LHCN-M2 (cell line): ENCODE data around the gene WWC1. TPM values are rescaled to one million over a fixed set of nuclear protein-coding genes. Genes with fewer than 3 reads are reported as not detected.
A peak's percentile ranks its signal among the peaks of the same experiment; 100 is the strongest.

Experiments used
- DNase-seq: peaks from one replicate; pipeline ENCODE4 v3.0.0-alpha.2; 2012; ENCODE audit warnings: low read depth
- total RNA-seq: library from RNA; depleted of rRNA; stranded (reverse); fragments of >200 nt; gene quantifications from 2 replicates; pipeline ENCODE4 v1.2.3, GENCODE V29; 2014; rRNA removed

WWC1 gene
- total RNA-seq, 1 experiment from 2014 or later: 0.29 TPM

GRCh38 chr5:168479166-168479565 lies 187.7 kb downstream of the WWC1 start:
- DNase-seq: no peak

GRCh38 chr5:168480601-168481000 lies 189.2 kb downstream of the WWC1 start:
- DNase-seq: no peak

- no peak for DNase-seq
These were observed 189.9 kb downstream of the WWC1 start for GRCh38 chr5:168481330-168481788.

GRCh38 chr5:168482361-168482760 lies 190.9 kb downstream of the WWC1 start:
- no peak for DNase-seq

- DNase-seq: peak; percentile 88
These were observed 194.9 kb downstream of the WWC1 start, which contains the start of gene RARS1 for GRCh38 chr5:168486136-168486879. Gene RARS1 (plus strand): TSS chr5:168486471. CDS start chr5:168486499, 28 bp downstream.

- DNase-seq: no peak
These were observed 197.6 kb downstream of the WWC1 start for GRCh38 chr5:168489059-168489458.

- DNase-seq: no peak
These were observed 202.7 kb downstream of the WWC1 start for GRCh38 chr5:168494057-168494555.

GRCh38 chr5:168502563-168503237 lies 211.3 kb downstream of the WWC1 start:
- DNase-seq: no peak

- DNase-seq: peak; percentile 5
These were observed 222.5 kb downstream of the WWC1 start for GRCh38 chr5:168513861-168514428.

Other genes with a start within 250 kb of the WWC1 start
- gene RARS1, start 194.8 kb downstream of the WWC1 start, total RNA-seq: 175 and 234 TPM in 2 replicates
- 0.32 and 0.52 TPM in 2 replicates for gene FBLL1, start 237.7 kb downstream of the WWC1 start, total RNA-seq